NCI-H82 (cell line): ENCODE results near the gene CNTLN.
"Not testable (repeated sequence)": the region's sequence is repeated elsewhere in the genome, so short reads cannot be mapped to it uniquely, and the experiment has no call there.

Experiments
- DNase-seq: peaks from one replicate; lab custom pipeline; 2025; lab: John Stamatoyannopoulos, UW

CNTLN gene

DNA sequence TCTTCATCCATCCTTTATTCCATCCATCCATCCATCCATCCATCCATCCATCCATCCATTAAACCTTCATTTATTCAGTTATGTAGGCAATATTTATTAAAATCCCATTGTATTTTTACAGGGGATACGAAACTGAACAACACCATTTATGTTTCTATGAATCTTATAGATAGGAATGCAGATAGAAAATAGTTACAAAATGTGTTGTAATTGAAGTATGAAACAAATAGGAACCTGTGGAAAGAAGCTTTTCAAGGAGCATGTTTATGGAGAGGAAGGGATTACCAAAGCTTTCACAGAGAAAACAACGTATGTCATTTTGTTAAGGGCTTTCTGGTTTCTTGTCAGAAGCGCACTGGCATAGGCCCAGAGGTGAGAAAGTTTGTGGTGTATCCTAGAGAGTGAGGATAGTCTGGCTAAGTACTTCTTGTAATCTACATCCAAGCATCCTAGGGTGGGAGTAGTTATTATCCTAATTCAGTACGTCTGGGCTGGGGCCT lies 184.0 kb downstream of the CNTLN start:
- DNase-seq, result no peak

- DNase-seq, result no peak
Observed at GRCh38 chr9:17319864-17320263, 185.0 kb downstream of the CNTLN start.

DNA sequence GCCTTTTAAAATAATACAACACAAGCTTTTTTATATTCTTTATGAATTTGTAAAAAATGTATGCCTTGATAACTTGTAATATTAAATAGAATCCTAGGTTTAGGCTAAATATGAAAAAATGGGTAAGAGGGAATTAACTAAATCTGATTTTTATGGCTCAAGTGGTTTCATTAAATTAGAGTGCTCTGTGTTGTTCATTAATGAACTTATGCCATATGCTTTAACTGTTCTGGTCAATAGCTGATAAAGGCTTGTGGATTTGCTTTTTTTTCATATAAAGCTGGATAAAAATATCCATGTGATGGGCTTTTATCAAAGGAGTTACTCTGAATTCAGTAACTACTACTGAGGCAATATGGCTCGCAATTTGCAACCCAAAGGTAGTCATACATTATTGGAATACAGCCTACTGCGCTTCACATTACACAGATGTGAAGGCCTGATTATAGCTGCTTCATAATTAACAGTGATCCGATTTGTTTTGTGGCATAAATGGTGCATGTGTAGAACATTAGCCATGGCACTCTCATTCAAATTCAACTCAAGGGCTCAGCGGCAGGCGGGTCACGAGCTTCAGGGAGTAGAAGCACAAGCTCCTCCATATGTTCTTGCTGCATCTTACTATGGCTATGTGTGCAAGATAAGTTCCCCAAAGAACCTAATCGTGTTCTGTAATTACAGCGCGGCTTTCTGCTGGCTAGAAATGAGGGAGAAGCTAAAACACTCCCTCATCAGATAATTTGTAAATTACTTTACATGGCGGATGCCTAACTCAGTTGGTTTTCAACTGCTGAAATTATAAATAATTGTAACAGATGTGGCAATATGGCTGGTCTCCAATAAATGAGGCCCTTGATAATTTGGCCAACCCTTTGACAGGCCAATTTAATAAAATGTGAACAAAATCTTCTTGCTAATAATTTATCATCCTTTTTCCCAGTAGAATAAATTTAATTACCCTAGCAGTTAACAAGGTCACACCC lies 188.3 kb downstream of the CNTLN start:
- peak; percentile 98 for DNase-seq

- no peak for DNase-seq
Observed at GRCh38 chr9:17328331-17328730, 193.5 kb downstream of the CNTLN start.

DNA sequence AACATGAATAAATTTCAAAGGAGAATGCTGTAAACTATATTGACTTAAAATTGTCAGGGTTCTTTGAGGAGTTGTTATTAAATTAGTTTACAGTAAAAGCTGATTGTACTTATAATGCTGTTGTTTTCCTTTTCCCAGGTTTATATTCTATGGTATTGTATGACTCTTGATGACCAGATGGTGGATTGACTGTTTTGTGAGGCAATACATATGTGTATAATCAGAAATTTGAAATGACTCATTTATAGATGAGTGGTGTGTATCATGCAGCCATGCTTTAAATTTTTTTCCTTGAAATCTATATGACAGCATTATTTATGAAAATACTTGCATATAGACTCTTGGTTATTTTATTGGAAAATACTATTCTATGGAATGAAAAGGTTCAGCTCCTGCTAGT lies 195.3 kb downstream of the CNTLN start:
- DNase-seq, result no peak

- no peak for DNase-seq
Observed at GRCh38 chr9:17332115-17332514, 197.3 kb downstream of the CNTLN start.

- no peak for DNase-seq
Observed at GRCh38 chr9:17339156-17339555, 204.3 kb downstream of the CNTLN start.

- DNase-seq, result peak; percentile 99
Observed at GRCh38 chr9:17342696-17343095, 207.9 kb downstream of the CNTLN start.

DNA sequence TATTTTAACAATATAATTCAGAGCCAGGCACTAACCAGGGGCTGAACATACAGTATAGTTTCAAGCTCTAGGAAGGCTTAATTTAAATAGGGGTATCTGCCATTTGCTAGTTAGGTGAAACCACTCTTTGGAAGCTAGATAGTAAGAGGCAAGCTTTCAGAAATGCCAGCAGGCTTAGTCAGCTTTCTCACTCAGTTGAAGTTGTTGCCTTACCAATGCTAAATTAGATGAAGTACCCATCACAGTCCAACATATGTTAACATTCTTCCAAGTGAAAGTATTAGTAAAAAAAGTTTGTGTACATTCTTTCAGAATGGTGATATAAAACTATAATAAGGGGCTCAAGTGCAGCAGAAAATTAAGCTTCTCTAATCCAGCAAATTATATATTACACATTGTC lies 215.0 kb downstream of the CNTLN start:
- no peak for DNase-seq

GRCh38 chr9:17354006-17354405 lies 219.2 kb downstream of the CNTLN start:
- not testable (repeated sequence) for DNase-seq

DNA sequence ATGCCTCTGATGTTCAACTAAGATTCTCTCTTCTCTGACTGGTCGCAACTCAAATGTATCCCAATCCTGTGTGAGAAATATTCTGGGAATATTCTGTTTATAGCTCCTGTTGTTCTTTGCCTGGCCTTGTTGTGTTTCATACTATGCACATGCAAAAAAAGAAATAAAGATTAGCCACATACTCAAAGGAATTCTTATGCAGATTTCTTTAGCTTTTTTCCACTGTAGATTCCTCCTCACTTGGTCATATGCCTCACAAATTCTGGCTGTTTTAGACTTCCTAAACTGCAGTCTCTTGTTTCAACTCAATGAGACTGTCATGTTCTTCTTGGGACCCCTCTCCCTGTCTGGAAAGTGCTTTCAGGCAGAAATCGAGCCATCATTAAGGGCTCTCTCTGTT lies 226.5 kb downstream of the CNTLN start:
- no peak for DNase-seq

- DNase-seq, result no peak
Observed at GRCh38 chr9:17367035-17367434, 232.2 kb downstream of the CNTLN start.

GRCh38 chr9:17380126-17380861 lies 245.5 kb downstream of the CNTLN start:
- DNase-seq, result no peak

GRCh38 chr9:17387565-17387964 lies 252.7 kb downstream of the CNTLN start:
- DNase-seq, result no peak

- DNase-seq, result no peak
Observed at GRCh38 chr9:17389026-17389425, 254.2 kb downstream of the CNTLN start.

GRCh38 chr9:17394881-17395510 lies 260.2 kb downstream of the CNTLN start:
- DNase-seq, result no peak

DNA sequence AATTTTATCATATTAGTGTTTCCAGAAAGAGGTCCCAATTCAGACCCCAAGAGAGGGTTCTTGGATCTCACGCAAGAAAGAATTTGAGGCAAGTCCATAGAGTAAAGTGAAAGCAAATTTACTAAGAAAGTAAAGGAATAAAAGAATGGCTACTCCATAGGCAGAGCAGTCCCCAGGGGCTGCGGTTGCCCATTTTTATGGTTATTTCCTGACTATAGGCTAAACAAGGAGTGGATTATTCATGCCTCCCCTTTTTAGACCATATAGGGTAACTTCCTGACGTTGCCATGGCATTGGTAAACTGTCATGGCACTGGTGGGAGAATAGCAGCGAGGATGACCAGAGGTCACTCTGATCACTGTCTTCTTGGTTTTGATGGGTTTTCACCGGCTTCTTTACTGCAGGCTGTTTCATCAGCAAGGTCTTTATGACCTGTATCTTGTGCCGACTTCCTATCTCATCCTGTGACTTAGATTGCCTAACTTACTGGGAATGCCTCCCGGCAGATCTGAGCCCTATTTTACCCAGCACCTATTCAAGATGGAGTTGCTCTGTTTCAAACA lies 262.4 kb downstream of the CNTLN start:
- DNase-seq, result not testable (repeated sequence)

GRCh38 chr9:17398350-17398749 lies 263.5 kb downstream of the CNTLN start:
- DNase-seq, result no peak

DNA sequence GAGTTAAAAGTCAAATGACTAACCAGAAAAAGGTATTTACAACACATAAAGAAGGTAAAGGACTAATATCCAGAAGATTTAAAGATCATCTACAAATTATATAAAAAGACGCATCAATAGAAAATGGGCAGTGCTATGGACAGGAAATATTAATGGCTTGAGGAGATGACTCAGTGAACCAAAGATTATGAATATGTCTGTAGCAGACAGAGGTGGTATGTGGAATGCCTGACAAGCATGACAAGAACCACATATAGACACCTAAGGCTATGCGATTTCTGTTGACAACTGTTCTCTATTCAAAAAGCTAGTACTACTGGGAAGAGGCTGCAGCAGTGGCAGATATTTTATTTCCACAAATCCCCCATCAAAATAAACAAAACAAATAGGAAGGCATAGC lies 267.0 kb downstream of the CNTLN start:
- DNase-seq, result no peak

GRCh38 chr9:17402309-17402708 lies 267.5 kb downstream of the CNTLN start:
- peak; percentile 71 for DNase-seq

DNA sequence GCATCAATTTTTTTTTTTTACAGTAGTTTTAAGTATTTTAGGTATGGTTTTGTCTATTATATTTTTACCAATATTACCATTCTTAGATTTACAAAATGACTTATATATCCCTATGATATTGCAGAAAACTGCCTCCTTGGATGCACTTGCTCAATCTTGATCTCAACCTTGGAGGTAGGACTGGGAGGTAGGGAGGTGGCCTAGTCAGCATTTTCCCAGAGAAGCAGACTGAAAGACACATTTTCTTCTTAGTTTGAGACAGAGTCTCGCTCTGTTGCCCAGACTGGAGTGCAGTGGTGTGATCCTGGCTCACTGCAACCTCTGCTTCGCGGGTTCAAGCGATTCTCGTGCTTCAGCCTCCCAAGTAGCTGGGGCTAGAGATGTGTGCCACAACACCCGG lies 268.7 kb downstream of the CNTLN start:
- no peak for DNase-seq

- DNase-seq, result no peak
Observed at GRCh38 chr9:17414986-17415385, 280.1 kb downstream of the CNTLN start.
